Measurements from ENCODE around the gene NEK1.

The NEK1 gene

DNA sequence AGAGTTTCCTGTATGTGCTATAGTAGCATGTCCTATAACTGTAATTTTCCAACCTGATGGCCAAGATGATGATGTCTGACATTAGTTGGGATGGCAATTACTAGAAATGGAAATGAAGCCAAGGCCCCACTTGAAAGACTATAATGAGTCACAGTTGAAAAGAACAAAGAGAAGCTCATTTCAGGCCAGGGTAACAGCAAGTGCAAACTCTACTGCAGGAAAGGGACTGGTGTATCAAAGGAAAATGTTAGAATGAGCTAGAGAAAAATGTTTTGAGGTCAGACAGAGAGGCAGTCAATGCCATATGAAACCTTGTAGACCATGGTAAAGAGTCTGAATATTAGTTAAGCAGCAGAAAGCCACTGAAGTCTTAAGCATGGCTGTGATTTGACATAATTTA lies 195.4 kb downstream of the NEK1 start:
- no peak for DNase-seq

GRCh38 chr4:169416461-169416860 lies 195.9 kb downstream of the NEK1 start:
- no peak for DNase-seq

DNA sequence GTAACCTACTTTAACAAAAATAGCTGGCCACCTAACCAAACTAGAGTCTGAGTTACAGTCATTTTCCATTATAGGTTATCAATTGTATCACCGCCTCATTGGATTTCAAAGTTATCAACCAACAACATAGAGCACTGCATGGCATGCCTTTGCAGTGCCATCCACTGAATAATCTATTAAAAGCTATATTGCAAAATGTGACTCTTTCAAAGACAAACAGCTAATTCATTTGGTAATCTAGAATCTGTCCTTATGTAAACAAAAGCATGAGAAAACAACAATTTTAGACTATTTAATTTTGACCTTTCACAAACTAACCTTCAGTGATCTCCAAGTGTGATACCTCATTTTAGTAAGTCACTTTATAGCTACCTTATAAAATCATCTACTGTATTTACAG lies 197.5 kb downstream of the NEK1 start:
- no peak for DNase-seq

- peak; percentile 6 for DNase-seq
Measured at GRCh38 chr4:169412046-169412445, 200.3 kb downstream of the NEK1 start.

DNA sequence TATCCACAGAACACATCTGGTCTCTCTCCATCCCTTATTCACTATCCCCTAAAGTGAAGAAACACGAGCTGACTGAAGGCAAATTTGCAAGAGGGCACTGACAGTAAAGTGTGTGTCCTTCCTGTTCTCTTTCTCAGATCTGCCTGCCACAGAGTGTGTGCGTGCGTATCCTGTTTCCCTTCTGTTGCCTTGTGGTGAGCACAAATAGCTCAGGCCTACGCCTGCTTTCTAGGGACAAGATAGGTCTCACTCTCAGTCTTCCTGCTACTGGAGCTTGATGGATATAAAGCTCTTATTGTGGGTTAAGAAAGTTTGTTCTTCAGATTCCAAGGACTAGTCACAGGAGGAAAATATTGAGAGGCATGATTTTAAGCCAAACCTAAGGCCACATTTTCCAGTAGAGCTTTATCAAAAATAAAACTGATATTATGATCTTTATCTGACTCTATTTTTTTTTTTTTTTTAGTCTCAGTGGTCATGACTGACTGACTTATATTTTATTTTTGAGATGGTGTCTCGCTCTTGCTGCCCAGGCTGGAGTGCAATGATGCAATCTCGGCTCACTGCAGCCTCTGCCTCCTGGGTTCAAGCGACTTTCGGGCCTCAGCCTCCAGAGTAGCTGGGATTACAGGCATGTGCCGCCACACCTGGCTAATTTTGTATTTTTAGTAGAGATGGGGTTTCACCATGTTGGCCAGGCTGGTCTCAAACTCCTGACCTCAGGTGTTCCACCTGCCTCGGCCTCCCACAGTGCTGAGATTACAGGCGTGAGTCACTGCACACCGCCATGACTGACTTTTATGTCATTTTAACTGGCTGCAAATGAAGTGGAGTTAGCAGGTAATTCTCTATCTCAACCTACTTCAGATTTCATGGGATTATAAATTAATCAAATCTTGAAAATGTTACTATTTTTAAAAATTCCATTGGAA lies 201.3 kb downstream of the NEK1 start:
- peak; percentile 52 for DNase-seq

DNA sequence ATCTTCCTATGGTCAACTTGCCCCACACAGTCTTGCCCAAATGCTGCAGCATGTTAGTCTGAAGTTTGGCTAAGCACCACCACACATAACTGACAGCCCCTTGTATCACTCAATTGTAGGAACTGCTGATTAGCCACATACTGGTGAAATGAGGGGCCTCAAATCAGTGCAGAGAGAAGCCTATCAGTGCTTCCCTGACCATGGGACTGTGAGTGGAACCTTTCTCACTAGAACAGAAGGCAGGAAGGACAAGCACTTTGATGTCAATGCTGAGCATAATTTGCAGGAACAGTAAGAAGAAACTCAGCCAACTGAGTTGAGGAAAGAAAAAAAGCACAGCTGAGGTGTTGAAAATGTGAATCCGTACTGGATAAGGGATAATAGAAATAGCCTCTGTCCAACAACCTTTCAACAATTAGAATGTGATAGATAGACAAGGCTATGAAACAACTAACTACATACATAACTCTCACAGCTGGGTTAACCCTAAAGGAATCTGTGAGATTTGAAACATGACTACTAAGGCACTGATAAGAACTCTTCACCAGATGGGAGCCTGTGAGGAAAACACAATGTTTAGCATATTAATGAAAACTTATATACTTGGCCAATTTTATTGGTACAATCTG lies 205.1 kb downstream of the NEK1 start:
- no peak for DNase-seq

GRCh38 chr4:169404960-169405359 lies 207.4 kb downstream of the NEK1 start:
- no peak for DNase-seq

DNA sequence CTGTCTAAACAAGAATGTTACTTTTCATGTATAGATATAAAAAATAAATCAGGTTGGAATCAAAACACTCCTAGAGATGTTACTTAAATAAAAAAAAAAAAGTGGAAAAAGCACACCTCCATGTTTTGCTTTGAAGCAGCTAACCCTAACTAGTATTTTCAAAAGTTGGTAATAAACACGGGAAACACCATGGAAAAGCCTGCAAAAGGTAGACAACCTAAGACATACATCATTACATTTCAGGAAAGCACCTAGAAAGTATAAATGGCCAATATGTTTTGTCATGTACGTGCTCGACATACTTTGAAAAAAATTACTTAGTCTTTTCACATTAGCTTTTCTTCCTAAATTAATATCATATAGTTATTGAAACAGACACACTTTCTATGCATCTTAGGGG lies 211.6 kb downstream of the NEK1 start:
- DNase-seq, result no peak

- no peak for DNase-seq
Measured at GRCh38 chr4:169399976-169400767, 212.2 kb downstream of the NEK1 start.

- DNase-seq, result no peak
Measured at GRCh38 chr4:169398316-169398715, 214.1 kb downstream of the NEK1 start.

DNA sequence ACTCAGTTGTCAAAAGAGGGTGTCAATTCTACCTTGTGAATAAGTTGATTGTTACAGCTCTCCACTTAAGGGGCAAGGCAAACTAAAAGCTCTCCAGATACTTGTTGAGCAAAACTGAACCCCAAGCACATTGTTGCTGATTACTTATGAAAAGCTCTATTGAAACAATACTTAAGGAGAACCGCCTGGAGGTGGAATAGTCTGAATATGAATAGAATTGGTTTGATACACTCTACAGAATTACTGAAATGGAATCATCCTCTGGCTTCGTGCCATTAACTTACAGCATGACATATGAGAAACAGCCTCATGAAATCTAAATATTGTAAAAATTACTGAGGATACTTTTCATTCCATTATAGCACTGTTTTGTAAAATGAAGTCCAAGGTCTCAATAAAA lies 214.6 kb downstream of the NEK1 start:
- DNase-seq, result peak; percentile 12

DNA sequence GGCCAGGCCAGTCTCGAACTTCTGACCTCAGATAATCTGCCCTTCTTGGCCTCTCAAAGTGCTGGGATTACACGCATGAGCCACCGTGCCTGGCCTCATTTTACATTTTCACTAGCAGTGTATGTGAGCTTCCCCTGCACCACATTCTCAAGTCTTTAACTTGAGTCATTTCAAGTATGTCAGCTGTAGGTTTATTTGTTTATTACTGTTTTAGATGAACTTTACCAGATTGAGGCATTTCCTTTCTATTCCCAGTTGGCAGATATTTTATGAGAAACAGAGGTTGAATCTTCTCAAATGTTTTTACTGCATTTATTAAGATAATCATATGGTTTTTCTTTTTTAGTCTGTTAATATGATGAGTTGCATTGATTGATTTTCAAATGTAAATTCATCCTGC lies 227.0 kb downstream of the NEK1 start:
- DNase-seq, result no peak

DNA sequence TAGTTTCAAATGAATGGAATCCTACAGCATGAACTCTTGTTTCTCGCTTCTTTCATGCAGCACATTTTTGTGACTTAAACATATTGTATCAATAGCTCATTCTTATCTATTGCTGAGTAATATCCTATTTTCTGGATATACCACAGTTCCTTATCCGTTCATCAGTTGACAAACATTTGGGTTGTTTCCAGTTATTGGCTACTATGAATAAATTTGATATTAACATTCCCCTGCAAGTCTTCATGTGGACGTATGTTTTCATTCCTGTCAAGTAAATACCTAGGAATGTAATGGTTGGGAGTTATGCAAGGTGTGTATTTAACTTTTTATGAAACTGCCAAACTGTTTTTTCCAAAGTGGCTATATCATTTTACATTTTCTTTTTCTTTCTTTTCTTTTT lies 227.6 kb downstream of the NEK1 start:
- DNase-seq, result no peak

DNA sequence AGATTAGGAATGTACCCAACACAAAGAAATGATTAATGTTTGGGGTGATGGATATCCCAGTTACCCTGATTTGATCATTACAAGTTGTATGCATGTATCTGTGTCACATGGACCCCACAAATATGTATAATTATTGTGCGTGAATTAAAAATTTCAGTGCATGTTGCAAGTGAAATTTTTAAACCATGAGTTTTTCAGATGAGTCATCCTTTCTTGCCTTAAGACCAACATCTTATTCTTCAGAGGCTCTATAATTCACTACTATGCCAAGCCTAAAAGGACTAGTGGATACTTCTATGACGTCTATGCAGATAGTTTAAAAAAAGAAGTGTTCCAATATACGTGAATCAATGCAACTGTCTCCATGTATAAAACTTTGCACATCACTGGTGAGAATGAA lies 228.7 kb downstream of the NEK1 start:
- no peak for DNase-seq

GRCh38 chr4:169379688-169380087 lies 232.7 kb downstream of the NEK1 start:
- no peak for DNase-seq

DNA sequence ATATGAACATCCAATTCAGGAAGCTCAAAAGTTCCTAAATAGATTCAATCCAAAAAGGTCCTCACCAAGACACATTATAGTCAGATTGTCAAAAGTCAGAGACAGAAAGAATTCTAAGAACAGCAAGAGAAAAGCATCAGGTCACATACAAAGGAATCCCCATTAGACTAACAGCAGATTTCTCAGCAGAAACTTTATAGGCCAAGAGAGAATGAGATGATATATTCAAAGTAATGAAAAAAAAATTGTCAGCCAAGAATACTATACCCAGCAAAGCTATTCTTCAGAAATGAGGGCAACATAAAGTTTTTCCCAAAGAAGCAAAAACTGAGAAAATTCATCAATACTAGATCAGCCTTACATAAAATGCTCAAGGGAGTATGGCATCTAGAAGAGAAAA lies 235.0 kb downstream of the NEK1 start:
- no peak for DNase-seq

- DNase-seq, result no peak
Measured at GRCh38 chr4:169376421-169376820, 236.0 kb downstream of the NEK1 start.

DNA sequence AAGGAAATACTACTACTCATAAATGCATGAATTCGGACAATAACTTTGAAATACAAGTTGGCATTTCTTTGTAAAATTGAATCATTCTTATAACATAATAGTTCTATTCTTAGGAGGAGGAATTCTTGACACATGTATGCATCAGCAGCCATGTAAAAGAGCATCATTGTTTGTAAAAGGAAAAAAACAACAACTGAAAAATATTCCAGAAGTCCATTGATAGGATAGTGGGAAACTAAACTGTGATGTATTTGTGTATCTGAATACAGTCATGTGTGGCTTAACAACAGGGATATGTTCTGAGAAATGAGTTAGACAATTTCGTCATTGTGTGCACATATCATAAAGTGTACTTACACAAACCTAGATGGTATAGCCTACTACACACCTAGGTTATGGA lies 239.6 kb downstream of the NEK1 start:
- no peak for DNase-seq

GRCh38 chr4:169369634-169370033 lies 242.7 kb downstream of the NEK1 start:
- DNase-seq, result no peak

DNA sequence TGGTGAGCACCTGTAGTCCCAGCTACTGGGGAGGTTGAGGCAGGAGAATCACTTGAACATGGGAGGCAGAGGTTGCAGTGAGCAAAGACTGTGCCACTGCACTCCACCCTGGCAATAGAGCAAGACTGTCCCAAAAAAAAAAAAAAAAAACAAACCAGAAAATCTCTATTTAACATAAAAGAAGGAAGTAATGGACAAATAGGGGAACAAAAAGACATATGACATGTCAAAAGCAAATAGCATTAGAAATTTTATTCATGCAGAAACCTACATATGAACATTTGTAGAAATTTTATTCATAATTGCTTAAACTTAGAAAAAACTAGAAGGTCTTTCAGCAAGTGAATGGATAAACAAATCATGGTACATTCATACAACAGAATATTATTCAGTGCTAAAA lies 244.6 kb downstream of the NEK1 start:
- DNase-seq, result no peak

- no peak for DNase-seq
Measured at GRCh38 chr4:169366821-169367220, 245.6 kb downstream of the NEK1 start.

- no peak for DNase-seq
Measured at GRCh38 chr4:169362607-169363006, 249.8 kb downstream of the NEK1 start.

DNA sequence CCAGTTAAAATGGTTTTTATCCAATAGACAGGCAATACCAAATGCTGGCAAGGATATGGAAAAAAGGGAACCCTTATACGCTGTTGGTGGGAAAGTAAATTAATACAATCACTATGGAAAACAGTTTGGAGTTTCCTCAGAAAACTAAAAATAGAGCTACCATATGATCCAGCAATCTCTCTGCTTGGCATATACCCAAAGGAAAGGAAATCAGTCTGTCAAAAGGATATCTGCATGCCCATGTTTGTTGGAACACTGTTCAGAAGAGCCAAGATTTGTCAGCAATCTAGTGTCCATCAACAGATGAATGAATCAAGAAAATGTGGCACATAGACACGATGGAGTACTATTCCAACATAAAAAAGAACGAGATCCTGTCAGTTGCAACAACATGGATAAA lies 250.6 kb downstream of the NEK1 start:
- no peak for DNase-seq

DNA sequence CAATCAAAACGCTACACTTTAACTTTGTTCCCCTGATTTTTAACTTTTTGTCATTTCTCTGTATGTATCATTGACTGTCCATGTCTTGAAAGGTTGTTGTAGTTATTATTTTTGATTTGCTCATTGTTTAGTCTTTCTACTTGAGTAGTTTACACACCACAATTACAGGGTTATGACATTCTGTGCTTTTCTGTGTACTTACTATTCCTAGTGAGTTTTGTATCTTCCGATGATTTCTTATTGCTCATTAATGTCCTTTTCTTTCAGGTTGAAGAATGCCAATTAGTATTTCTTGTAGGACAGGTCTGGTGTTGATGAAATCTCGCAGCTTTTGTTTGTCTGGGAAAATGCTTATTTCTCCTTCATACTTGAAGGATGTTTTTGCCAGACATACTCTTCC lies 252.4 kb downstream of the NEK1 start:
- no peak for DNase-seq
